A673 (cell line): ENCODE data around the gene PNMA5. TPM values are rescaled to one million over a fixed set of nuclear protein-coding genes. Genes with fewer than 3 reads are reported as not detected.

ENCODE experiments used
- BruUV-seq: library from RNA; stranded (reverse); fragments of 400-500 nt; replicated peaks from 2 replicates; lab custom pipeline; 2021; lab: Mats Ljungman, UMichigan
- CTCF ChIA-PET: fragments of 300-600 bp; sonication (Branson Sonifier 250); formaldehyde crosslinking; loops from one replicate; lab custom pipeline; 2022; ENCODE audit warnings: antibody characterized with exemption; lab: Charles Lee
- POLR2A ChIA-PET: fragments of 300-600 bp; sonication (Branson Sonifier 250); formaldehyde crosslinking; loops from one replicate; lab custom pipeline; 2022; ENCODE audit warnings: antibody characterized with exemption; ENCODE audit not compliant: low non-redundant PET; lab: Charles Lee
- DNase-seq: peaks from one replicate; pipeline ENCODE4 v3.0.0-alpha.2; 2015; ENCODE audit warnings: low spot score
- H3K27ac ChIP-seq: fragments of 200-600 bp; sonication (generic); 2 replicates; pipeline ENCODE4 v1.5.1; 2016; ENCODE audit warnings: mixed run types, low read depth, mild to moderate bottlenecking, mixed read lengths, antibody characterized with exemption, low read length; ENCODE audit not compliant: poor library complexity, severe bottlenecking
- H3K27me3 ChIP-seq: fragments of 200-600 bp; sonication (generic); replicated peaks from 2 replicates; pipeline ENCODE4 v1.6.1; 2017; ENCODE audit warnings: mixed run types, low read depth, mild to moderate bottlenecking, mixed read lengths, antibody characterized with exemption, low read length; ENCODE audit not compliant: insufficient read depth, poor library complexity
- H3K36me3 ChIP-seq: fragments of 200-600 bp; sonication (generic); 2 replicates; pipeline ENCODE4 v1.6.1; 2016; ENCODE audit warnings: mixed run types, mild to moderate bottlenecking, mixed read lengths, antibody characterized with exemption, low read length; ENCODE audit not compliant: insufficient read depth, poor library complexity, severe bottlenecking
- H3K4me1 ChIP-seq: fragments of 200-600 bp; sonication (generic); 2 replicates; pipeline ENCODE4 v1.6.1; 2017; ENCODE audit warnings: mixed run types, mild to moderate bottlenecking, mixed read lengths, antibody characterized with exemption, low read length; ENCODE audit not compliant: insufficient read depth, poor library complexity, severe bottlenecking
- H3K4me3 ChIP-seq: fragments of 200-600 bp; sonication (generic); 2 replicates; pipeline ENCODE4 v1.5.1; 2016; ENCODE audit warnings: low read depth, mixed run types, mild to moderate bottlenecking, mixed read lengths, low read length; ENCODE audit not compliant: poor library complexity, severe bottlenecking
- H3K9me3 ChIP-seq: fragments of 200-600 bp; sonication (generic); 2 replicates; pipeline ENCODE4 v1.6.1; 2016; ENCODE audit warnings: mixed run types, low read depth, mild to moderate bottlenecking, mixed read lengths, antibody characterized with exemption, low read length; ENCODE audit not compliant: poor library complexity, severe bottlenecking
- CTCF ChIP-seq: fragments of 300-800, 200-600 bp; sonication (generic); conservative IDR thresholded peaks from 2 replicates; pipeline ENCODE4 v1.5.1; 2017; ENCODE audit warnings: low read depth, mild to moderate bottlenecking, antibody characterized with exemption, low read length, moderate library complexity, mixed read lengths
- EZH2 ChIP-seq: fragments of 200-600 bp; sonication (generic); IDR thresholded peaks from 2 replicates; pipeline ENCODE4 v1.6.1; 2017; ENCODE audit warnings: borderline replicate concordance, low read depth, mild to moderate bottlenecking, mixed read lengths, antibody characterized with exemption, low read length; ENCODE audit not compliant: poor library complexity, severe bottlenecking
- intact Hi-C: fragments of 100-400 bp; cut with micrococcal nuclease; formaldehyde crosslinking; loops from one replicate; pipeline ENCODE4 v1.10.0; 2022; ENCODE audit not compliant: unreplicated experiment
- total RNA-seq: library from RNA; stranded (reverse); gene quantifications from 2 replicates; pipeline ENCODE4 v1.2.3, GENCODE V29; 2021

The PNMA5 gene
- total RNA-seq, 1 experiment from 2014 or later: not detected

GRCh38 chrX:152942077-152942442, 51.9 kb downstream of the PNMA5 start:
- H3K36me3 ChIP-seq: no peaks in the 10 kb centered on the region
- ChIA-PET POLR2A (no interaction called here), CTCF (interaction anchor here (0.6 to 1.2 kb wide), 6 partner anchors 16 to 1577 kb away, joined by 3 to 7 read pairs (median 3); no protein-coding TSS in a partner anchor)
- no peaks in the 10 kb centered on the region for H3K4me1 ChIP-seq
- peak overlapping the region; percentile 64 for H3K4me3 ChIP-seq
- BruUV-seq: no TSS peak
- no peak for TF ChIP-seq EZH2
- TF ChIP-seq CTCF: no peak
- H3K27ac ChIP-seq: peak overlapping the region; percentile 86
- no peaks in the 10 kb centered on the region for H3K27me3 ChIP-seq
- no peak for DNase-seq
- intact Hi-C loops: no loop called here
- no peaks in the 10 kb centered on the region for H3K9me3 ChIP-seq

- TF ChIP-seq EZH2: no peak
- peak; percentile 84 for TF ChIP-seq CTCF
- H3K27me3 ChIP-seq: no peaks in the 10 kb centered on the region
- intact Hi-C loops: no loop called here
- BruUV-seq: TSS peak; percentile 85
- H3K9me3 ChIP-seq: no peaks in the 10 kb centered on the region
- peak overlapping the region; percentile 86 for H3K27ac ChIP-seq
- no peaks in the 10 kb centered on the region for H3K4me1 ChIP-seq
- H3K4me3 ChIP-seq: peak overlapping the region; percentile 64
- CTCF ChIA-PET: interaction anchor here (0.6 to 1.2 kb wide), 6 partner anchors 15 to 767 kb away, joined by 3 to 4 read pairs (median 3); no protein-coding TSS in a partner anchor
- H3K36me3 ChIP-seq: no peaks in the 10 kb centered on the region
- POLR2A ChIA-PET: interaction anchor here (0.5 to 0.6 kb wide), 2 partner anchors 10 to 12 kb away, joined by 3 read pairs; no protein-coding TSS in a partner anchor
- DNase-seq: peak; percentile 94
Measured at GRCh38 chrX:152941328-152942076, 52.4 kb downstream of the PNMA5 start.

Other genes with a start within 250 kb of the PNMA5 start
- not detected in 2 replicates for gene MAGEA2, start 240.3 kb downstream of the PNMA5 start, total RNA-seq
- gene CSAG3, start 234.9 kb downstream of the PNMA5 start, total RNA-seq: not detected in 2 replicates
- not detected in 2 replicates for gene MAGEA6, start 224.4 kb downstream of the PNMA5 start, total RNA-seq
- gene CETN2, start 163.4 kb downstream of the PNMA5 start, total RNA-seq: 33.3 and 36.1 TPM in 2 replicates
- gene NSDHL, start 163.1 kb downstream of the PNMA5 start, total RNA-seq: 44.4 and 52.0 TPM in 2 replicates
- gene ZNF185, start 96.0 kb downstream of the PNMA5 start, total RNA-seq: 2.1 and 2.2 TPM in 2 replicates
- gene PNMA3, start 62.4 kb upstream of the PNMA5 start, total RNA-seq: 0.90 and 1.7 TPM in 2 replicates
- gene PNMA6A, start 78.3 kb upstream of the PNMA5 start, total RNA-seq: 6.3 and 7.0 TPM in 2 replicates
- gene MAGEA1, start 185.2 kb upstream of the PNMA5 start, total RNA-seq: not detected in 2 replicates